ENCODE measurements around the gene GSTA1.
"Not testable (repeated sequence)": the region's sequence is repeated elsewhere in the genome, so short reads cannot be mapped to it uniquely, and the experiment has no call there.

GSTA1 gene

DNA sequence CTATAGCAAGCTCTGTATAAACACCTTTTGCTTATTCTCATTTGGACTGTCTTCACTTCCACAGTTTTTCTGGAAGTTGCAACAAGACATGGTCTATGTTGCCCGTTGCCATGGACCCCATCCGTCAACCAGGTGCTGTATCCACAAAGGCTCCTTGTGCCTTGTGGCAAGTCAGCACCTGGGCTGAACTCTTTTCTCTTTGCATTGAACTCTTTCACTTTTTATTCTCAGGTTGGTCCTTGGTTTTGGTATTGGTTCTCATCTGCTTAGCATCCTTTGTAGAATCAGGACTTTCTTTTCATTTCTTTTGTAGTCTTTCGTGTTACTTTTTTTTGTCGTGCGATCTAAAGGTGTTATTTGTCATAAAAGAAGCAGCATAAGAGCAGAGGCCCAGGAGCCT lies 5.0 kb upstream of the GSTA1 start:
- no peak for TF ChIP-seq Cebpa-rat (IDR thresholded peaks at IDR 0.05)
- H3K4me2 ChIP-seq, result no peak overlapping the region

DNA sequence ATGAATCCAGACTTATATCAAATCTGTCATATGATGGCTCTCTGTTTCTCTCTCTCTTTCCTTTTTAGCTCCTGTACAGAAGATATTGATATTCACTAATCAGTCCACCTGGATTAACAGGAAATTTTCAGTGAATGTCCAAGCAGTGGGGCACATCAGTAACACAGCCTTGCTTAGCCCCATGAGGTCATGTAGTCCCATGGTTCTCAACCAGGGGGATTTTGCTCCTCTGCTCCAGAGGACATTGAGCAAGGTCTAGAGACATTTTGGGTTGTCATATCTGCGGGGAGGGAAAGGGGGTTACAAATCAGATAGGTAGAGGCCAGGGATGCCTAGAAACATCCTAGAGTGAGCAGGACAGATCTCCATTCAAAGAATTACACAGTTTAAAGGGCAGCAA lies 810 bp downstream of the GSTA1 start:
- no peak overlapping the region for H3K4me3 ChIP-seq
- H3K4me2 ChIP-seq, result no peak overlapping the region
- no peak overlapping the region for H3K9ac ChIP-seq
- H3K36me3 ChIP-seq, result no peaks in the 10 kb centered on the region
- no peak for TF ChIP-seq Cebpa-rat (IDR thresholded peaks at IDR 0.05)
- H3K4me1 ChIP-seq, result no peaks in the 10 kb centered on the region
- no peak overlapping the region for H3K27ac ChIP-seq
- H4K20me1 ChIP-seq, result no peaks in the 10 kb centered on the region
- no peaks in the 10 kb centered on the region for H3K9me3 ChIP-seq (replicated peaks in 1 of 11)
- H3K27me3 ChIP-seq, result no peaks in the 10 kb centered on the region

More for the DNA sequence above, 5.0 kb upstream of the GSTA1 start:
- H3K27ac ChIP-seq, result no peak overlapping the region
- no peaks in the 10 kb centered on the region for H3K9me3 ChIP-seq (replicated peaks in 1 of 11)
- H3K4me3 ChIP-seq, result no peak overlapping the region
- H4K20me1 ChIP-seq, result no peaks in the 10 kb centered on the region
- H3K4me1 ChIP-seq, result no peaks in the 10 kb centered on the region
- no peaks in the 10 kb centered on the region for H3K36me3 ChIP-seq
- no peak overlapping the region for H3K9ac ChIP-seq
- H3K27me3 ChIP-seq, result no peaks in the 10 kb centered on the region

DNA sequence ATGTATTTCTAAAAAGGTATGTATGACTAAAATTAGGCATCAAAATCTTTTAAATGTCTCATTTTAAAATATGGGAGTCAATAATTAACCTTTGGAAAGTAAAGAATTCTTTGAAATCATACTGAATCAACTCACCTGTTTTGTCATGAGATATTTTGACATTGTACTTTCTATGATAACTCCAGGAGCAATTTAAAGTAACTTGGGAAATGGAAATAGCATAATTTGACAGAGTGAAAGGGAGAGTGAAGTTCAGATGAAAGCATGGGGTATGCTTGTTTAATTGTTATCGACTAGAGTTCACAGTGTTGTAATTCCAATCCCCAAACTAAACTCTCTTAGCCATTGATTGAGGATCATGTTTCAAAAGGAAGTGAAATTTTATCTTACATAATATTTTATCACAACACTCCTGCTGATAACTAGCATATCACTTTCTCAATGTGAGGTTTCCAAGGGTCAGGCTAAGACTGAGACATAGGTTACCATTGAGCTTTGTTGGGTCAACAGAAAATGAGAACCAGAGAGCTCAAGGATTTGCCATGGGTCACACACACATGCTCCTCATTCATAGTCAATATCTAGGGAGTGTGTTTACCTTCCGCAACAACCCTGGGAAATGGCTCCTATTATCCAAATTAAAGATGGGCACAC lies 2.3 kb downstream of the GSTA1 start:
- TF ChIP-seq Cebpa-rat (IDR thresholded peaks at IDR 0.05), result no peak
- Histone ChIP-seq H3K9ac (no peak overlapping the region), H3K36me3 (no peaks in the 10 kb centered on the region), H3K4me1 (no peaks in the 10 kb centered on the region), H4K20me1 (no peaks in the 10 kb centered on the region), H3K4me2 (no peak overlapping the region), H3K27me3 (no peaks in the 10 kb centered on the region), H3K9me3 (replicated peaks in 1 of 11) (no peaks in the 10 kb centered on the region), H3K4me3 (no peak overlapping the region), H3K27ac (no peak overlapping the region)

DNA sequence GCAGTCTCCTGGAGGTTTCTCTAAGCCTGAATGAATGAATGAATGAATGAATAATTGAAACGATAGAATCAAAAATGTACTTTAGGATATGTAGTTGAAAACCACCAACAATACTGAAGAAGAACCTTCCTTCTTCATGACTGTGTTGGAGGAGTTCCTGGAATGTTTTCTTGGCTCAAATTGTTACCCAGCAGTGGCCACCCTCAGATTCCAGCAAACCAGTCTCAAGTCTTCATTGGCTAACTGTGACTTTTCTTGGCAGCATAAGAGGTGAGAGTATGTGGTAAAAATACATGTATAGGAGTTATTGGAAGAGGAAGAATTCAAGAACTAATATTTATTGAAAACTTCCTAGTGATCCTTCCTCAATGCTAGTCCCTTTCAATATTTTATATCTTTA lies 4.3 kb downstream of the GSTA1 start:
- not testable (repeated sequence) for H3K4me1 ChIP-seq; H3K27ac ChIP-seq; H4K20me1 ChIP-seq; H3K4me2 ChIP-seq; H3K9me3 ChIP-seq (replicated peaks in 1 of 11); H3K9ac ChIP-seq; H3K27me3 ChIP-seq; H3K4me3 ChIP-seq; H3K36me3 ChIP-seq

DNA sequence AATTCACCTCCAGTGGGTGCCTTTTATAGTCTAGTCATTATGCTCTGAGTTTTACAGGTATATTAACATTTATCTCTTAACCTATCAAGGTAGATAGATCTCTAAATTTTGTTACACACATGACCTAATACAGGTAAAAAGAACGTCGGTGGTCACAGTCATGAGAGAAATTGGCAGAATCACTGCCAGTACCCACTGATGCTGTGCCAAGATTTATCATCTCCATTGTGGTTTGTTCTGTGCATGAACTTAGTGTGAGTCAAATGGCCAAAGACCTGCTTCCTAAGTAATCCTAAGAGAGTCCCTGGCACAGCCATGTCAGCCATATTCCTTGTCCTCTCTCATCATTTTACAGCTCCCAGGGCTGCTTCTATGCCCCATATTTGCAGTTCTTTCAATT lies 9.2 kb downstream of the GSTA1 start:
- H3K36me3 ChIP-seq, result not testable (repeated sequence)

DNA sequence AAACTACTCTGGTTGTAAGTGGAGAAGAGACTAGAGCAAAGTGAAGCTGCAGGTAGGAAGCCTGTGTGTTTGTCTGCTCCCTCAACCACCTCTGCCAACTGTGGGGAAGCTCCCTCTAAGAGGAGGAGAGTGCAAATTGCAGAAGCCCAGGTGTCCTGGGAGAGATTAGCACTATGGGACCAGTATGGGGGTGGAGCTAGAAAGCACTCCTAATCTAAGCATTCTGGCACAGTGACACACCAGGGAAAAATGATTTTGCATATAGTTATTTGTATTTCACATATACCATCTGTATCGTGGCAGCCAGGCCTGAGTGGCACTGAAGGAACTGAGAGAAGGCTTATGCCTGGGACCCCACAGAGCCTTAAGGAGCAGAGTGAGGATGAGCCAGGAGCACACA lies 12.8 kb downstream of the GSTA1 start:
- H3K4me2 ChIP-seq, result no peak overlapping the region
- no peak overlapping the region for H3K27ac ChIP-seq
- H4K20me1 ChIP-seq, result no peaks in the 10 kb centered on the region
- H3K4me3 ChIP-seq, result no peak overlapping the region
- no peaks in the 10 kb centered on the region for H3K27me3 ChIP-seq
- no peak overlapping the region for H3K9ac ChIP-seq
- no peaks in the 10 kb centered on the region for H3K4me1 ChIP-seq
- no peak for TF ChIP-seq Cebpa-rat (IDR thresholded peaks at IDR 0.05)
- H3K9me3 ChIP-seq (replicated peaks in 1 of 11), result peaks cover 6 to 34% (median 26%) of the 10 kb centered on the region in 11 experiments; a peak in 20 of 22 replicates
- no peaks in the 10 kb centered on the region for H3K36me3 ChIP-seq

More for the DNA sequence above, 9.2 kb downstream of the GSTA1 start:
- not testable (repeated sequence) for H3K4me1 ChIP-seq, H3K4me3 ChIP-seq, H3K27ac ChIP-seq, H4K20me1 ChIP-seq, H3K4me2 ChIP-seq, H3K9ac ChIP-seq, H3K27me3 ChIP-seq
- peaks cover 0 to 20% (median 13%) of the 10 kb centered on the region in 11 experiments; a peak in 16 of 22 replicates for H3K9me3 ChIP-seq (replicated peaks in 1 of 11)

DNA sequence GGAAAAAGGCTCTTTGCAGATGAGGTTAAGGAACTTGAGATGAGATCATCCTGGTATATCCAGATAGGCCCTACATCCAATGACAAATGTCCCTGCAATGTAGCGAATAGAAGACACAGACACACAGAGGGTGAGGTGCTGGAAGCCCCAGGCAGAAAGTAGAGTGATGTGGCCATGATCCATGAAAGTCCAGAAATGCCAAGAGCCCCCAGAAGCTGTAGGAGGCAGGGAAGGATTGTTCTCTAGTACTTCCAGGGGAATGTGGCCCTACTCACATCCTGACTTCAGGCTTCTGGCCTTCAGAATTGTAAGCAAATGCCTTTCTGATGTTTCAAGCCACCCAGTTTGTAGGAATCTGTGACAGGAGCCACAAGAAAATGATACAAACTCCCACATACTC lies 14.0 kb downstream of the GSTA1 start:
- H3K9ac ChIP-seq, H4K20me1 ChIP-seq, H3K4me3 ChIP-seq, H3K27me3 ChIP-seq, H3K36me3 ChIP-seq, H3K4me1 ChIP-seq, H3K27ac ChIP-seq, H3K4me2 ChIP-seq: not testable (repeated sequence)
- H3K9me3 ChIP-seq (replicated peaks in 1 of 11), result peaks cover 6 to 34% (median 26%) of the 10 kb centered on the region in 11 experiments; a peak in 20 of 22 replicates

DNA sequence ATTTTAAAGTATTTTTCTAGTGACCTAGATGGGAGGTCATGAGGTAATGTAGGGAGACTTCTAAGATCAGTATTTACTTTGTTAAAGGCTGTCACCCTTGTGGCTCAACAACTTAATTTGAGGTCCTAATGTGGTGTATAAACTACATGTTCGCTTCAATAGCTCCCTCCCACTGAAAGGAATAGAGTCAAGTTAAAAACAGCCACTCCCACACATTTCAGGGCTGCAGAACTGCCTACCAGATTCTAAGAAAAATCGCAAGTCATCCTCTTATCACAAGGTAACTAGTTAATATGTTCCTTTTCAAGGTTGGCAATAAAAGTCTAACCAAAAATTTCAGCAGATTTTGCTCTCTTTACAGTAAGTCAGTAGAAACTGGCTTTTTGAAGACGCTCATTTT lies 15.1 kb downstream of the GSTA1 start:
- no peaks in the 10 kb centered on the region for H3K27me3 ChIP-seq
- H3K9me3 ChIP-seq (replicated peaks in 1 of 11), result peaks cover 6 to 35% (median 26%) of the 10 kb centered on the region in 11 experiments; a peak in 20 of 22 replicates
- no peak for TF ChIP-seq Cebpa-rat (IDR thresholded peaks at IDR 0.05)
- no peak overlapping the region for H3K27ac ChIP-seq
- no peaks in the 10 kb centered on the region for H4K20me1 ChIP-seq
- no peak overlapping the region for H3K9ac ChIP-seq
- H3K4me2 ChIP-seq, result no peak overlapping the region
- no peaks in the 10 kb centered on the region for H3K36me3 ChIP-seq
- H3K4me1 ChIP-seq, result no peaks in the 10 kb centered on the region
- H3K4me3 ChIP-seq, result no peak overlapping the region

DNA sequence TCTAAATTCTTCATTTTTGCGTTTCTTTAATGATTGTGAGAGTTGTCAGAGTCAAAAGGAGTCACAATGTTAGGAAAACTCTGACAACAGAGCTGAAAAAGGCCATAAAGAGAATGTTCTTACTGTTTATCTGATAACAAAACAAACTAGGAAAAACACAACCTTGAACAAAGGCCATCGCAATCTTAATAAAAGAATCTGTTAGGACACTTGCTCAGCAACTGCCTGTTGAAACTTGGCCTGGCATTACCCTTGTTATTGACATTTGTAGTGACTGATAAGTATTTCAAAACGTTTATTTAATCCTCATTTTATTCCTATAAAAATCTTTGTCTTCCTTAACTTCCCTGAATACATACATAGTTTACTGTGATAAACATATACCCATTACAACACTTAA lies 15.7 kb downstream of the GSTA1 start:
- H3K4me3 ChIP-seq, result no peak overlapping the region
- TF ChIP-seq Cebpa-rat (IDR thresholded peaks at IDR 0.05), result no peak
- no peaks in the 10 kb centered on the region for H3K36me3 ChIP-seq
- no peaks in the 10 kb centered on the region for H4K20me1 ChIP-seq
- no peaks in the 10 kb centered on the region for H3K4me1 ChIP-seq
- no peak overlapping the region for H3K4me2 ChIP-seq
- H3K27me3 ChIP-seq, result no peaks in the 10 kb centered on the region
- H3K9me3 ChIP-seq (replicated peaks in 1 of 11), result peaks cover 6 to 33% (median 25%) of the 10 kb centered on the region in 11 experiments; a peak in 20 of 22 replicates
- H3K9ac ChIP-seq, result no peak overlapping the region
- no peak overlapping the region for H3K27ac ChIP-seq

DNA sequence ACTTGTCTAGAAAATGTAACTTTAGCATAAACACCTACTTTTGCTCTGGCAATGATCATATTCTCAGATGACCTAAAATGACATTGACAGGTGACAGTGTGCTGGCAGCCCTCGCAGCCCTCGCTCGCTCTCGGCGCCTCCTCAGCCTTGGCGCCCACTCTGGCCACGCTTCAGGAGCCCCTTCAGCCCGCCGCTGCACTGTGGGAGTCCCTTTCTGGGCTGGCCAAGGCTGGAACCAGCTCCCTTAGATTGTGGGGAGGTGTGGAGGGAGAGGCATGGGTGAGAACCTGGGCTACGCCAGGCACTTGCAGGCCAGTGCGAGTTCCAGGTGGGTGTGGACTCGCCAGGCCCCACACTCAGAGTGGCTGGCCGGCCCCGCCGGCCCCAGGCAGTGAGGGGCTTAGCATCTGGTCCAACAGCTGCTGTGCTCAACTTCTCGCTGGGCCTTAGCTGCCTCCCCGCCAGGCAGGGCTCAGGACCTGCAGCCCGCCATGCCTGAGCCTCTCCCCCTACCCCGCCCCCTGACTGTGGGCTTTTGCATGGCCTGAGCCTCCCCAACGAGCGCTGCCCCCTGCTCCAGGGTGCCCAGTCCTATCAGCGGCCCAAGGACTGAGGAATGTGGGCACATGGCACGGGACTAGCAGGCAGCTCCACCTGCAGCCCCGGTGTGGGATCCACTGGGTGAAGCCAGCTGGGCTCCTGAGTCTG lies 17.2 kb downstream of the GSTA1 start:
- Histone ChIP-seq H3K4me1 (no peaks in the 10 kb centered on the region), H4K20me1 (no peaks in the 10 kb centered on the region), H3K9me3 (replicated peaks in 1 of 11) (peaks cover 6 to 20% (median 12%) of the 10 kb centered on the region in 11 experiments; a peak in 18 of 22 replicates), H3K9ac (no peak overlapping the region), H3K4me2 (no peak overlapping the region), H3K27me3 (no peaks in the 10 kb centered on the region), H3K27ac (no peak overlapping the region), H3K36me3 (no peaks in the 10 kb centered on the region), H3K4me3 (no peak overlapping the region)
- TF ChIP-seq Cebpa-rat (IDR thresholded peaks at IDR 0.05), result no peak

DNA sequence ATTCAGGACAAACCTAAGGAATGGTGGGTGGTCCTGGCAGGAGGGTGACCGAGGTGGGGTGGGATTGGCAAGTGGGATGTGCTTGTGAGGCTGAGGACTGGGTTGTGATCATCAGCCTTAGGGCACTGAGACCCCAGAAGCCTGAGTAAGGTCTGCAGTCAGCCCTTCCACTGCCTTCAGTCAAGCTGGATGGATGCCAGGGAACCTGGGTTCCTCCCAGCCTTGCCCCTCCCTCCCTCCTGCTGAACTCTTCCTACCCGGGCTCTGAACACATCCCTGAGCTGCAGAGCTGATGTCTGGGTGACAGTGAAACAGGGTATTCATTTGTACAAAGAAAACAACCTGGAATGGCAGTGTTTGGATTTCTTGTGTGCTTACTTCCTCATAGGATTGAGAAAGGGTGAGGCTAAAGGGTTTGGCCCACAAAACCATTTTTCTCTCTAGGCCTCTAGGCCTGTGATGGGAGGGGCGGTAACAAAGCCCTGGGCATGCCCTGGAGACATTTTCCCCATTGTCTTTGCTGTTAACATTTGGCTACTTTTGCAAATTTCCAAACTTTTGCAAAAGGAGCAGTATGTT lies 20.8 kb downstream of the GSTA1 start:
- H3K4me2 ChIP-seq, H3K27me3 ChIP-seq, H3K27ac ChIP-seq, H4K20me1 ChIP-seq, H3K9ac ChIP-seq, H3K4me1 ChIP-seq, H3K4me3 ChIP-seq, H3K36me3 ChIP-seq: not testable (repeated sequence)
- peaks cover 6 to 20% (median 12%) of the 10 kb centered on the region in 11 experiments; a peak in 18 of 22 replicates for H3K9me3 ChIP-seq (replicated peaks in 1 of 11)

DNA sequence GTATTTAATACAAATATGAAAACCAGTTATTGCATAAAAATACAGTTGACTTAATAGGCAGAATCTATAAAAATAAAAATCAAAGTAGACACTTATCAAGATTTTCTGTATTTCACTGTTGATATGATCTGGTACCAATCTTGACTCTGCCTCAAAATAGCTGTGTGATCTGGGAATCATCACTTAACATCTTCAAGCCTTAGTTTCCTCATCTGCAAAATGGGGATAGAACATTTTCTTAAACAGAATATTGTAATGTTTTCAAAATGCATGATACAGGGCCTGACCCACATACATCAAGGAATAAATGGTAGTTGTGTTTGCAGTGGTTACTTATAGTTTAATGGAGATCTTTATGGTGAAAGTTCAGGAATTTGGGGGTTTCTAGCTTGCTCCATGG lies 21.4 kb downstream of the GSTA1 start:
- not testable (repeated sequence) for H3K27me3 ChIP-seq, H3K9ac ChIP-seq, H3K36me3 ChIP-seq, H4K20me1 ChIP-seq, H3K4me1 ChIP-seq, H3K4me2 ChIP-seq, H3K27ac ChIP-seq, H3K4me3 ChIP-seq
- H3K9me3 ChIP-seq (replicated peaks in 1 of 11), result peaks cover 6 to 17% (median 11%) of the 10 kb centered on the region in 11 experiments; a peak in 18 of 22 replicates
